ENCODE measurements around the gene FAM193A.

GRCh38 chr4:2648159-2648814 lies 111.8 kb downstream of the FAM193A start:
- TF ChIP-seq PATZ1 (CRISPR knock-in tag; IDR thresholded peaks at IDR 0.05; ENCODE audit: borderline replicate concordance) (no peak), CREB5 (CRISPR knock-in tag; IDR thresholded peaks at IDR 0.05; ENCODE audit: low read depth) (no peak), GLIS3 (CRISPR knock-in tag; IDR thresholded peaks at IDR 0.05) (no peak), ZNF8 (CRISPR knock-in tag; IDR thresholded peaks at IDR 0.05) (no peak), CSDC2 (CRISPR knock-in tag; IDR thresholded peaks at IDR 0.05) (no peak), ISL1 (CRISPR knock-in tag; IDR thresholded peaks at IDR 0.05) (no peak), ARNTL (CRISPR knock-in tag; IDR thresholded peaks at IDR 0.05; ENCODE audit: borderline replicate concordance, low read depth) (no peak), POU6F1 (CRISPR knock-in tag; IDR thresholded peaks at IDR 0.05; ENCODE audit: borderline replicate concordance, low read depth) (no peak), ZNF70 (CRISPR knock-in tag; IDR thresholded peaks at IDR 0.05) (no peak), ZFP30 (CRISPR knock-in tag; IDR thresholded peaks at IDR 0.05) (no peak), PPARA (CRISPR knock-in tag; IDR thresholded peaks at IDR 0.05; ENCODE audit: borderline replicate concordance) (no peak), SNAI2 (CRISPR knock-in tag; IDR thresholded peaks at IDR 0.05) (no peak), ZC3H10 (CRISPR knock-in tag; IDR thresholded peaks at IDR 0.05) (no peak), OSR1 (CRISPR knock-in tag; IDR thresholded peaks at IDR 0.05) (no peak)
